GM12801 (cell line): ENCODE measurements around the gene RNU7-1.

Experiments
- TF ChIP-seq, protein P1 (sequence below): IDR thresholded peaks from one replicate; pipeline ENCODE4 v1.5.1; 2011; ENCODE audit warnings: control low read depth; ENCODE audit not compliant: insufficient read length; ENCODE audit errors: extremely low read depth

RNU7-1 gene

DNA sequence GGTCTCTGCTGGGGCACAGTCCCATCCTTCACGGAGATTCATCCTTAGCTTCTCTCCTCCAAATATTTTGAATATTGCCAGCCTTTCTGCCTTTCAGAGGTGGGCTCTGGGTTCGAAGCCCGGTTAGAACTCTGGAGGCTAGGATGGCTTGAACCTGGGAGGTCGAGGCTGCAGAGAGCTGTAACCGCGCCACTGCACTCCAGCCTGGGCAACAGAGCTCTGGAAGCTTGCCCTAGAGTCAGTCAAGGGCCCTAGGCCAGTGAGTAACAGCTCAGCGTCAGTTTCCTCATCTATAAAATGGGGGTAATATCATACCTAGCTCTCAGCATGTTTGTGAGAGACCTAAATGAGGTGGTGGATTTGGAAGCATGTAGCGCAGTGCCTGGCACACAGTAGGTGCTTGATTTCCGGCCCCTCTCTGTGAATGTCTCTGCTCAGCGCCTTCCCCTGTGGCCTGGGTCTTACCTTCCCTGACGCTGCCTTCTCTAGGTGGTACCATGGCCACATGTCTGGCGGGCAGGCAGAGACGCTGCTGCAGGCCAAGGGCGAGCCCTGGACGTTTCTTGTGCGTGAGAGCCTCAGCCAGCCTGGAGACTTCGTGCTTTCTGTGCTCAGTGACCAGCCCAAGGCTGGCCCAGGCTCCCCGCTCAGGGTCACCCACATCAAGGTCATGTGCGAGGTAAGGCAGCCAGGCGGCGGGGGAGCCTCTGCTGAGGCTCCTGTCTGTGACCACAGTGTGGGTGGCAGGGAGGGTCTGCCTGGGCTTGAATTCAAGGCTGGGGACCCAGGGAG, 10.9 kb downstream of the RNU7-1 start:
- TF ChIP-seq, protein P1, sequence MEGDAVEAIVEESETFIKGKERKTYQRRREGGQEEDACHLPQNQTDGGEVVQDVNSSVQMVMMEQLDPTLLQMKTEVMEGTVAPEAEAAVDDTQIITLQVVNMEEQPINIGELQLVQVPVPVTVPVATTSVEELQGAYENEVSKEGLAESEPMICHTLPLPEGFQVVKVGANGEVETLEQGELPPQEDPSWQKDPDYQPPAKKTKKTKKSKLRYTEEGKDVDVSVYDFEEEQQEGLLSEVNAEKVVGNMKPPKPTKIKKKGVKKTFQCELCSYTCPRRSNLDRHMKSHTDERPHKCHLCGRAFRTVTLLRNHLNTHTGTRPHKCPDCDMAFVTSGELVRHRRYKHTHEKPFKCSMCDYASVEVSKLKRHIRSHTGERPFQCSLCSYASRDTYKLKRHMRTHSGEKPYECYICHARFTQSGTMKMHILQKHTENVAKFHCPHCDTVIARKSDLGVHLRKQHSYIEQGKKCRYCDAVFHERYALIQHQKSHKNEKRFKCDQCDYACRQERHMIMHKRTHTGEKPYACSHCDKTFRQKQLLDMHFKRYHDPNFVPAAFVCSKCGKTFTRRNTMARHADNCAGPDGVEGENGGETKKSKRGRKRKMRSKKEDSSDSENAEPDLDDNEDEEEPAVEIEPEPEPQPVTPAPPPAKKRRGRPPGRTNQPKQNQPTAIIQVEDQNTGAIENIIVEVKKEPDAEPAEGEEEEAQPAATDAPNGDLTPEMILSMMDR, result no peak

DNA sequence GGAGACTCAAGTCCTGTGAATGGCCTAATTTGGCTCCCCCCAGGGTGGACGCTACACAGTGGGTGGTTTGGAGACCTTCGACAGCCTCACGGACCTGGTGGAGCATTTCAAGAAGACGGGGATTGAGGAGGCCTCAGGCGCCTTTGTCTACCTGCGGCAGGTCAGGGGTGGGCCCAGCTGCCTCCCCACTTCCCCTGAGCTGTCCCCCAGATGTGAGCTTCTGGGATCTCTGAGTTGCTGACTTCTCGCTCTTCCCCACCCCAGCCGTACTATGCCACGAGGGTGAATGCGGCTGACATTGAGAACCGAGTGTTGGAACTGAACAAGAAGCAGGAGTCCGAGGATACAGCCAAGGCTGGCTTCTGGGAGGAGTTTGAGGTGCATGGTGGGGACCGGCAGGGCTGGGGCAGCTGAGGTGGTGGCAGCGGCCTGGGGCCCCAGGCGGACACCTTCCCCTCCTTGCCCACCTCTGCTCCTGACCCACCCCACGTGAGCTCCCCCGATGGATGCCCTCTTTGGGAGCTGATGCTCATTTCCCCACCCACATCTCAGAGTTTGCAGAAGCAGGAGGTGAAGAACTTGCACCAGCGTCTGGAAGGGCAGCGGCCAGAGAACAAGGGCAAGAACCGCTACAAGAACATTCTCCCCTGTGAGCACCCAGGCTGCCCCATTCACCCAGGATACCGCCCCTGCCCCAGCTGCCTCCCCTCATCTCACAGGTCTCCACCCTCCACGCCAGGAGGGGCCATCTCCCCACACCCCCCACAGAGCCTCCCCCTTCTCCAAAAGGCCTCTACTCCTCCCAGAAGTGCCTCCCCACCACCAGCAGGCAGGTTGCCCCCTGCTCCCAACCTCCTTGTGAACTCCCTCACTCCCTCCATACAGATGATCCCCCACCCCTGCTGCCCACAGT, 11.7 kb downstream of the RNU7-1 start:
- TF ChIP-seq, protein P1, result no peak

DNA sequence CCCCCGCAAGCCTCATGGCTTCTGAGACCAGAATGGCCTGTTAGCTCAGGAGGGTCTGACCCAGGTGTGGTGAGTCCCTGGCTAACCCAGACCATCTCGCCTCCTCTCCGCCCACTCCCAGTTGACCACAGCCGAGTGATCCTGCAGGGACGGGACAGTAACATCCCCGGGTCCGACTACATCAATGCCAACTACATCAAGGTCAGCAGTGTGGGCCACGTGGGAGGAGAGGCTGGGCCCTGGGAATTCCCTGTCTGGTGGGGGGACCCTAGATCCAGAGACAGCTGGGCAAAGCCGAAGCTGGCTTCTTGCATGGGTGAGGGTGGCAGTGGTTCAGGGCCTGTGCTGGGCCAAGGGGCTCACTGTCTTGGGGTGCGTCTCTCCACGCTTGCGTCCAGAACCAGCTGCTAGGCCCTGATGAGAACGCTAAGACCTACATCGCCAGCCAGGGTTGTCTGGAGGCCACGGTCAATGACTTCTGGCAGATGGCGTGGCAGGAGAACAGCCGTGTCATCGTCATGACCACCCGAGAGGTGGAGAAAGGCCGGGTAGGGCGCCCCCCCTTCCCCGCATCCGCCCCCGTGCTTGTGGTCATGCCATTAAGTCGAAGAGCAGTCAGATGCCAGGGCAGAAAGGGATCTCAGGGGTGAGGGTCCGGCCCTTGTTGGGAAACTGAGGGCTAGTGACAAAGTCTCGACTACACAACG, 12.6 kb downstream of the RNU7-1 start:
- TF ChIP-seq, protein P1, result no peak

DNA sequence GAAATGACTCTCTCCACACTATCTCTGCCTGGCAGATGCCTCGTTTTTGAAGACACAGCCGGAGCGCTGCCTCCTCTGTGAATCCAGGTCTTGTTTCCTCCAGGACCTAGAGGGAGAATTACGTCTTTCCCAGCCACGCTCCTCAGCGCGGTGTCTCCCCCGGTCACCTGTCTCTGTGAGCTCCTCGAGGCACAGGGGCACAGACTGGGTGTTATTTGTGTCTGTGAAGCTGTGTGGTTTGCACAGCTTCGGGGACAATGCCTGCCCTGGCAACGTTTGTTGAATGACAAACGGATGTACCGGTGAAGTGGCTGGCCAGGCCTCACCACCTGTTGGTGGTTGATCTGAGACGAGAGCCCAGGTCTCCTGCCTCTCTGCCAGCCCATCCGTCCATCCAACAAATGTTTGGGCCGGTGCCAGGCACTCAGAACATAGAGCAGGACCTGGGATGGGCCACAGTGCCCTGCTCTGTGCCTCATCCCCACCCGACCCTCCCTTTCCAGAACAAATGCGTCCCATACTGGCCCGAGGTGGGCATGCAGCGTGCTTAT, 13.6 kb downstream of the RNU7-1 start:
- TF ChIP-seq, protein P1, result no peak

DNA sequence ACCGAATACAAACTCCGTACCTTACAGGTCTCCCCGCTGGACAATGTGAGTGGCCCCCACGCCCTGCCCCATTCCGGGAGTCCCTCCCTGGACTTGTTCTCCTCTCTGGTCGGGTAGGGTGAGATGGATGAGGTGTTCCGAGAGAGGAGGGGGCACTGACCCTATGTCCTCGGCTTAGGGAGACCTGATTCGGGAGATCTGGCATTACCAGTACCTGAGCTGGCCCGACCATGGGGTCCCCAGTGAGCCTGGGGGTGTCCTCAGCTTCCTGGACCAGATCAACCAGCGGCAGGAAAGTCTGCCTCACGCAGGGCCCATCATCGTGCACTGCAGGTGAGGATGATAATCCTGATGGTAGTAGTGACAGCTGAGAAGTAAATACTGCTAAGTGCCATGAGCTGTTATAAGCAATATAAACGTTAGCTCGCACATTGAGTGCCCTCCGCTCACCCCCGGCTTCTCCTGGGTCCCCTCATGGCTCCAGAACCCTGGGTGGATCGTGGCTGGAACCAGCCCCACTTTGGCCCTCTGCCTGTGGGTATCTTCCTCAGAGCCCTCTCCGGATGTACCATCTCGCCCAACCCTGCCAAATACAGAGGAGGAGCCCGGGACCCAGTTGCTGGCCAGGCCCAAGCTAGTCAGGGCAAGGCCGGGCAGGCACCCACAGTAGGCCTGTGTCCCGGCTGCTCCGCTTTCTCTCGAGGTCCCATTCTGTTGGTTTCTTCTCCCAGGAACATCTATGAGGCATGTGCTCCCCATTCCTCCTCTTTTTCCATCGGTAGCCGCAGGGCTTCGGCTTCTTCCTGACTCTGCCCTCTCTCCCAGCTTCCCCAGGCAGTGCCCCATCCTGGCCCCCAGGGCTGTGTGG, 14.4 kb downstream of the RNU7-1 start:
- TF ChIP-seq, protein P1, result no peak

DNA sequence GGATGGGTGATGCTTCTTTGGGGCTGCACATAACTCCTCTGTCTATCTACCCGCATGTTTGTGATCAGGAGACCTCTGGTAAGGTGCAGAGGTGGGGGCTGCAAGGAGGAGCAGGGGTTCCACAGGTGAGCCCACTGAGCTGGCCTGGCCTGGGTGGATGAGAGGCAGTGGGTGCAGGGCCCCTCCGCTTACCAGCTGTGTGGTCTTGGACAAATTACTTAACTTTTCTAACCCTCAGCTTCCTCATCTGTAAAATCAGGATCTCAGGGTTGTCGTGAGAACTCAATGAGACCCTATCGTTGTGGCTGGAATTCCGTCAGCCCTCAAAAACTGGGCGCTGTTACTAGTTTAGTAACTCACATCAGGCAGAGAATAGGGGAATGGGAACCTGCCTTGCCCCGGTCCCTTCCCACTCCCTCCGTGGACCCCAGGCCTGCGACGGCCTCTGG, 15.0 kb downstream of the RNU7-1 start:
- TF ChIP-seq, protein P1, result no peak
